D721Med (cell line): ENCODE results near the gene EPHA2.

Experiments used
- DNase-seq: peaks from one replicate; pipeline ENCODE4 v3.0.0; 2011; ENCODE audit warnings: low spot score; ENCODE audit not compliant: insufficient read length
- FAIRE-seq: peaks from 2 replicates; lab custom pipeline; 2011; peaks lifted over from hg19 to GRCh38; lab: Jason Lieb, UNC
- TF ChIP-seq, protein P1 (sequence below): IDR thresholded peaks from 2 replicates; pipeline ENCODE4 v1.5.1; 2012; ENCODE audit warnings: mild to moderate bottlenecking, control low read depth; ENCODE audit not compliant: insufficient read depth; ENCODE audit errors: missing control alignments

Gene EPHA2

DNA sequence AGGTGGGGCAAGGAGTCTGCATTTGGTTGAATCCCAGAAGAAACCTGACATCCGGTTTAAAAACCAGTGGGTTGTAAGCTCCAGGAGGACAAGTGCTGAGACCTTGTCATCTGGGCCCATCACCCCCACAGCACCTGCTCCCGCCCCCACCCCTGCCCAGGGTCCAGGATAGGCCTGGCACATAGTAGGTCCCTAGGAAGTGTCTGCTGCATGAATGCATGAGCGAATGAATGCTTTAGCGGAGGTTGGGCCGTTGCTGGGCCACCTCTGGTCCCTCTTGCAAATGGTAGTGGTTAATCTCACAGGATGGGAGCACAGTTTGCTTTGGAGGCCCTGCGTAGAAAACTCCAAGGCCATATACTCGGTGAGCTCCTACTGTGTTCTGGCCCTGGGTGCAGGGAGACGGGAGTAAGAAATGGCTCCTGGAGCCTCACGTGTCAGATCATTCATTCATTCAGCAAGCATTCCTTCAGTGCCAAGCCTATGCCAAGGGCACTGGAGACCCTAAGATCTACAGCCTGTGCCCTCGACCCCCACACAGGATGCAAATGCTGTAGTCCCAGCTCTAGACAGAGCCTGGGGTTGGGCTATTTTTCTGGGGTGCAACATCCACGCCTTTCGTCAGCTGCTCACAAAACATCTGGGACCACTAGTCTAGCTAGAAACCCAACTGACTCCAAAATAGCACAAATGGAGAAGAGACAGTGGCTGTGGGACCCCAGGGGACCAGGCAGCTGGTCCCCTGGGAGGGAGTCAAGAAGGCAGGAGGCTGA is 28.9 kb downstream of the EPHA2 start:
- DNase-seq (no peak), FAIRE-seq (no peak)
- TF ChIP-seq, protein P1, sequence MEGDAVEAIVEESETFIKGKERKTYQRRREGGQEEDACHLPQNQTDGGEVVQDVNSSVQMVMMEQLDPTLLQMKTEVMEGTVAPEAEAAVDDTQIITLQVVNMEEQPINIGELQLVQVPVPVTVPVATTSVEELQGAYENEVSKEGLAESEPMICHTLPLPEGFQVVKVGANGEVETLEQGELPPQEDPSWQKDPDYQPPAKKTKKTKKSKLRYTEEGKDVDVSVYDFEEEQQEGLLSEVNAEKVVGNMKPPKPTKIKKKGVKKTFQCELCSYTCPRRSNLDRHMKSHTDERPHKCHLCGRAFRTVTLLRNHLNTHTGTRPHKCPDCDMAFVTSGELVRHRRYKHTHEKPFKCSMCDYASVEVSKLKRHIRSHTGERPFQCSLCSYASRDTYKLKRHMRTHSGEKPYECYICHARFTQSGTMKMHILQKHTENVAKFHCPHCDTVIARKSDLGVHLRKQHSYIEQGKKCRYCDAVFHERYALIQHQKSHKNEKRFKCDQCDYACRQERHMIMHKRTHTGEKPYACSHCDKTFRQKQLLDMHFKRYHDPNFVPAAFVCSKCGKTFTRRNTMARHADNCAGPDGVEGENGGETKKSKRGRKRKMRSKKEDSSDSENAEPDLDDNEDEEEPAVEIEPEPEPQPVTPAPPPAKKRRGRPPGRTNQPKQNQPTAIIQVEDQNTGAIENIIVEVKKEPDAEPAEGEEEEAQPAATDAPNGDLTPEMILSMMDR, result no peak

DNA sequence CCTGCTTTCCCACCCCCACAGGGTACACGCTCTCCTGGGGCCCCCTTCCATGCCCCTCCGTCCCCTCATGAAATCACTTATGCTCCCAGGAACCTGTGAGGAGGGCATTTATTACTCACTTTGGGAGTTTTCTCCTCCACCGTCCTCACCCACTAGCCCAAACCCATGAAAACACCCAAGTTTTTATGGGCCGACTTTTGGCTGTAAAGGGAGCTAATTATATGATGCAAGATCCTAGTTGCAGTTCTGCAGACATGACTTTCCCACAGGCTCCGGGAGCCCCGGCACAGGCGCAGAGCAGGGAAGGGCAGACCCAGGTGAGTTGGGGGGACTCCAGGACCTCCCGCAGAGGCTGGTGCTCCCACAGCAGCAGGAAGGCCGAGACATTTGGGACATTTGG is 29.7 kb downstream of the EPHA2 start:
- no peak for DNase-seq
- TF ChIP-seq, protein P1, result no peak
- no peak for FAIRE-seq

DNA sequence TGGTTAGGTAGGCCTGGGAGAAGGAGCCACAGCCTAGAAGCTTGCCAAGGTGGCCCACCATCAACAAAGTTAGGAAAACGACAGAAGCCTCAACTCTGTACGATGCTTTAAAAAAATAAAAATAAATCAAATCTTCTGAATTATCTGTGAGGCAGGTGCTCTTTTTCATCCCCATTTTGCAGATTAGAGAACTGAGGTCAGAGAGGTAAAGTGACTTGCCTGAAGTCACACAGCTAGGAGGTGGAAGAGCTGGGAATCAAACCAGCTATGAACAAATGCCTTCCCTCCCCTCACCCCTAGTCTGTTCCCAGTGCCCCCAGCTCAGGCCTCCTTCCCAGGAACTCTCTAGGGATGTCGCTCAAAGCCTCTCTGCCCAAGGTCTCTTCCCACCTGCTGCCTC is 30.4 kb downstream of the EPHA2 start:
- no peak for FAIRE-seq
- TF ChIP-seq, protein P1, result no peak
- no peak for DNase-seq

DNA sequence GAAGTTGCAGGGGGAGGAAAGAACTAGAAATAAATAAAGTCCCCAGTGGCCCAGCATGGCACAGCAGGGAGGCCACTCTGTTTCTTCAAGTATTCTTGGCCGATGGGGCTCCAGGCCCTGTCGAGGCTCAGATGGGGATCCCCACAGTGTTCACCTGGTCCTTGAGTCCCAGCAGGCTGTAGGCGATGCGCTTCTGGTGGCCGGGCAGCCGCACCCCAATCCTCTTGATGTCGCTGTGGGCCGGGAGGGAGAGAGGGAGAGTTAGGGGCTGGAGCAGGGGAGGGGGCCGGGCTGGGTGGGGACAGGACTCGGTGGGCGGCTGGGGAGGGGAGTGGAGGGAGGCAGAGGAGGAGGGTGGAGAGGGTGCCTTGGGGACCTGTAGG is 30.8 kb downstream of the EPHA2 start:
- DNase-seq, result no peak
- no peak for FAIRE-seq
- TF ChIP-seq, protein P1, result no peak

DNA sequence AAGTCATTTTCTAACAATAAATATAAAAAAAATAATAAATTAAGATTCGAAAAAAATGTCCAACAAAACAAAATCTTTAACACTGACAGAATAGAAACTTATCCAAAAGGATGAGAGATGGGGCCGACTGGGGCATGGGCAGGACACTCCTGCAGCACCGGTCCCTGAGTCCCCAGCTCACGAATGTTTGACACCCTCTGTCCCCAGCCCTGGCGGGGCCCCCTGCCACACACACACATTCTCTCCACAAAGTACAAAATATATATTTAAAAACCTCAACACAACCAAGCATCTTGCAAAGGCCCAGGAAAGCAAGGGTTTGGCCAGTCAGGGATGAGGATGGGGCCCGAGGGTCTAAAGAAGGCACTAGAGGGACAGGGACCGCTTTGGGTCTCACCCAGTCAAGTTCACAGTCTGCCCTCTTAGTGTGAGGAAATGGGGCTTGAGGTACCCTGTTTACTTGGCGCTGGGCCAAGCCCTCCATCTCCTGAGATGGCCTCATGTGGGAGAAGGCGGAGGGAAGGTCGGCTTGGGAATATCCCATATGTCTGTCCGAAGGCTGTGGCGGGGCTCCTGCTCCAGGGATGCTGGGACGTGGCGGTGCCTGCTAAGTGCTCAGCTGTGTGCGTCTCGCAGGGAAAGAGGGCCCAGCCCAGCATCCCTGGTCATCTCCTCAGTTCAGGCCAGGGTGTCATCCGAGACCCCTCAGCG is 31.3 kb downstream of the EPHA2 start:
- DNase-seq, result no peak
- FAIRE-seq, result no peak

DNA sequence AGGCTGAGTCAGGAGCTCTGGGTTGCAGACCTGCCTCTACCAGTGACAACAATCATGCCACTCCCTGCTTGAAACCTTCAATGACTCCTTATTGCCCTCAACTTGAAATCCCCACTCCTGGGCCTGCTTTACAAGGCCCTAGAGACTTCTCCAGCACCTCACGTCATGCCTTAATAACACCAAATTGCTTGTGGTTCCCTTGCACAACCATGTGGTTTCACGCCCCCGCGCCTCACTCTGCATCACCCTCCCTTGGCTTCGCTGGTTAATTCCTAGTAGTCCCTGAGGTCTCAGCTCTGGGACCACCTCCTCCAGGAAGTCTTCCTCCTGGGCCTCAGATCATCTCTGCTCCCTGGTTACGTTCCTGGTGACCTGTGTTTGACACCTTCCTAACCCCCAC is 33.0 kb downstream of the EPHA2 start:
- FAIRE-seq (no peak), DNase-seq (no peak)
- TF ChIP-seq, protein P1, result no peak

More for the DNA sequence above, 31.3 kb downstream of the EPHA2 start:
- TF ChIP-seq, protein P1, result no peak
